H1 (cell line): ENCODE data around the gene LAMP1.

Experiments used
- CBX5 ChIP-seq: fragments of 300-800, 300-1000 bp; sonication (generic); IDR thresholded peaks from 2 replicates; pipeline ENCODE4 v1.7.1; 2016; ENCODE audit warnings: antibody characterized with exemption, low read length, low read depth
- CEBPB ChIP-seq: IDR thresholded peaks from 2 replicates; pipeline ENCODE4 v1.6.1; 2012; ENCODE audit warnings: low read depth, low read length
- CHD1 ChIP-seq: IDR thresholded peaks from 2 replicates; pipeline ENCODE4 v1.6.1; 2012; ENCODE audit warnings: low read depth, low read length, improper control_type of control experiment
- CTCF ChIP-seq, 3 experiments: IDR thresholded peaks; 1 replicate in 2 of 3; 2 replicates in 1 of 3; pipeline versions ENCODE4 v1.5.1 to v1.6.1; 2011; ENCODE audit warnings: low read length in 3 of 3, mild to moderate bottlenecking in 3 of 3, inconsistent platforms in 2 of 3, low read depth in 1 of 3, moderate library complexity in 1 of 3; ENCODE audit not compliant: insufficient read depth in 1 of 3; ENCODE audit errors: control extremely low read depth in 1 of 3
- EP300 ChIP-seq, 2 experiments: IDR thresholded peaks; 1 replicate in 1 of 2; 2 replicates in 1 of 2; pipeline ENCODE4 v1.6.1; 2011 to 2012; ENCODE audit warnings: low read depth in 2 of 2, low read length in 2 of 2, mild to moderate bottlenecking in 2 of 2, borderline replicate concordance in 1 of 2, inconsistent platforms in 1 of 2, moderate library complexity in 1 of 2
- EZH2 ChIP-seq: fragments of 200-600 bp; sonication (generic); IDR thresholded peaks from 2 replicates; pipeline ENCODE4 v1.7.1; 2012; ENCODE audit warnings: low read depth, mild to moderate bottlenecking, moderate library complexity, low read length, inconsistent platforms; ENCODE audit not compliant: severe bottlenecking
- HDAC6 ChIP-seq: IDR thresholded peaks from one replicate; pipeline ENCODE4 v1.7.1; 2012; ENCODE audit warnings: low read depth, mild to moderate bottlenecking, inconsistent platforms, low read length, moderate library complexity
- MAX ChIP-seq: IDR thresholded peaks from 2 replicates; pipeline ENCODE4 v1.6.1; 2012; ENCODE audit warnings: inconsistent platforms
- POLR2A ChIP-seq, 2 experiments: IDR thresholded peaks; 1 replicate in 1 of 2; 2 replicates in 1 of 2; pipeline ENCODE4 v1.6.1; 2011; ENCODE audit warnings: low read depth in 2 of 2, low read length in 2 of 2, mild to moderate bottlenecking in 2 of 2; ENCODE audit errors: control extremely low read depth in 1 of 2
- RAD21 ChIP-seq, 2 experiments: IDR thresholded peaks in 1 of 2; conservative IDR thresholded peaks in 1 of 2; 2 replicates each; pipeline ENCODE4 v1.6.1; 2011; ENCODE audit warnings: low read depth in 2 of 2, low read length in 2 of 2, improper control_type of control experiment in 1 of 2, inconsistent platforms in 1 of 2, mild to moderate bottlenecking in 1 of 2, moderate library complexity in 1 of 2
- RBBP5 ChIP-seq: IDR thresholded peaks from 2 replicates; pipeline ENCODE4 v1.7.1; 2012; ENCODE audit warnings: low read depth, mild to moderate bottlenecking, inconsistent platforms, low read length, moderate library complexity, borderline replicate concordance
- SRF ChIP-seq: IDR thresholded peaks from 2 replicates; pipeline ENCODE4 v1.6.1; 2011; ENCODE audit warnings: mild to moderate bottlenecking, low read depth, low read length, moderate library complexity

GRCh38 chr13:113322043-113322461 lies 25.0 kb downstream of the LAMP1 start:
- TF ChIP-seq CHD1 (no peak), CTCF (IDR thresholded peaks at IDR 0.05; ENCODE audit: control extremely low read depth in 1 of 3, insufficient read depth in 1 of 3, low read depth in 1 of 3, low read length in 3 of 3) (no peak), POLR2A (IDR thresholded peaks at IDR 0.05; ENCODE audit: control extremely low read depth in 1 of 2, low read depth in 2 of 2, low read length in 2 of 2) (no peak), EZH2 (no peak), MAX (no peak), RBBP5 (no peak), CEBPB (no peak), EP300 (IDR thresholded peaks at IDR 0.05; ENCODE audit: borderline replicate concordance in 1 of 2, low read depth in 2 of 2, low read length in 2 of 2) (no peak), HDAC6 (no peak), CBX5 (no peak), RAD21 (IDR thresholded peaks at IDR 0.05 in 1 of 2, conservative IDR thresholded peaks at IDR 0.05 in 1 of 2; ENCODE audit: low read depth in 2 of 2, low read length in 2 of 2) (no peak), SRF (no peak)
